ENCODE measurements around the gene MOGAT2.

Gene MOGAT2

GRCh38 chr11:75757651-75758050 is 40.0 kb downstream of the MOGAT2 start:
- Histone ChIP-seq H3K9me3 (ENCODE audit: control insufficient read depth in 5 of 5, low read length in 5 of 5) (no peaks in the 10 kb centered on the region), H3K9ac (ENCODE audit: low read length in 5 of 5) (no peak overlapping the region), H3K27ac (ENCODE audit: low read depth, low read length) (no peak overlapping the region), H3K36me3 (ENCODE audit: control insufficient read depth in 5 of 5, insufficient read depth in 5 of 5, low read length in 5 of 5) (no peaks in the 10 kb centered on the region), H3K27me3 (ENCODE audit: control insufficient read depth in 5 of 5, insufficient read depth in 4 of 5, low read length in 5 of 5) (no peaks in the 10 kb centered on the region), H3K4me3 (ENCODE audit: low read depth in 1 of 5, low read length in 5 of 5) (no peak overlapping the region), H3K4me1 (ENCODE audit: control insufficient read depth in 5 of 5, insufficient read depth in 5 of 5, low read length in 5 of 5) (peaks cover 0 to 18% (median 11%) of the 10 kb centered on the region in 5 donors)

DNA sequence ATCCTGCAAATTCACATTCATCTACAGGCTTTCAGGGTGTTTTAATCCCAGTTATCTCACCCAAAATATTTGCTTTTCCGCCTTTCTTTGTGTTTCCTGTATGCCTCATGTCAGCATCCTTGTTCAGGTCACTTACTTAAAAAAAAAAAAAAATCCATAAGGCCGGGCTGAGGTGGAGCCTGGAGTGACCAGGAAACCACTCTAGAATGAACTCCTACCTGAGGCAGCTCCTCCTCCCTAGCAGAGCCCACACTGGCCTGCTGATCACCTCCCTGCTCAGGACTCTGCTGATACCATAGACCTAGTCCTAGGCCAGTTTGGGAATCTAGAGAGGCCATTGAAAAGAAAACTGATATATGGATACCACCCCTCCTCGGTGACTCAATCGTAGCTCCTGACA is 42.2 kb downstream of the MOGAT2 start:
- Histone ChIP-seq H3K27ac (ENCODE audit: low read depth, low read length) (peak overlapping the region; percentile 85), H3K9ac (ENCODE audit: low read length in 5 of 5) (no peak overlapping the region), H3K4me3 (ENCODE audit: low read depth in 1 of 5, low read length in 5 of 5) (no peak overlapping the region), H3K4me1 (ENCODE audit: control insufficient read depth in 5 of 5, insufficient read depth in 5 of 5, low read length in 5 of 5) (peaks cover 4 to 37% (median 31%) of the 10 kb centered on the region in 5 donors), H3K9me3 (ENCODE audit: control insufficient read depth in 5 of 5, low read length in 5 of 5) (no peaks in the 10 kb centered on the region), H3K27me3 (ENCODE audit: control insufficient read depth in 5 of 5, insufficient read depth in 4 of 5, low read length in 5 of 5) (no peaks in the 10 kb centered on the region), H3K36me3 (ENCODE audit: control insufficient read depth in 5 of 5, insufficient read depth in 5 of 5, low read length in 5 of 5) (no peaks in the 10 kb centered on the region)

- no peaks in the 10 kb centered on the region for H3K36me3 ChIP-seq (ENCODE audit: control insufficient read depth in 5 of 5, insufficient read depth in 5 of 5, low read length in 5 of 5)
- H3K9me3 ChIP-seq (ENCODE audit: control insufficient read depth in 5 of 5, low read length in 5 of 5): no peaks in the 10 kb centered on the region
- no peak overlapping the region for H3K4me3 ChIP-seq (ENCODE audit: low read depth in 1 of 5, low read length in 5 of 5)
- peaks cover 4 to 42% (median 35%) of the 10 kb centered on the region in 5 donors for H3K4me1 ChIP-seq (ENCODE audit: control insufficient read depth in 5 of 5, insufficient read depth in 5 of 5, low read length in 5 of 5)
- peak overlapping the region in 2 of 5 donors; percentile 6 to 29 for H3K9ac ChIP-seq (ENCODE audit: low read length in 5 of 5)
- H3K27me3 ChIP-seq (ENCODE audit: control insufficient read depth in 5 of 5, insufficient read depth in 4 of 5, low read length in 5 of 5): no peaks in the 10 kb centered on the region
- H3K27ac ChIP-seq (ENCODE audit: low read depth, low read length): peak overlapping the region; percentile 85
These were observed 42.6 kb downstream of the MOGAT2 start for GRCh38 chr11:75760243-75760642.

DNA sequence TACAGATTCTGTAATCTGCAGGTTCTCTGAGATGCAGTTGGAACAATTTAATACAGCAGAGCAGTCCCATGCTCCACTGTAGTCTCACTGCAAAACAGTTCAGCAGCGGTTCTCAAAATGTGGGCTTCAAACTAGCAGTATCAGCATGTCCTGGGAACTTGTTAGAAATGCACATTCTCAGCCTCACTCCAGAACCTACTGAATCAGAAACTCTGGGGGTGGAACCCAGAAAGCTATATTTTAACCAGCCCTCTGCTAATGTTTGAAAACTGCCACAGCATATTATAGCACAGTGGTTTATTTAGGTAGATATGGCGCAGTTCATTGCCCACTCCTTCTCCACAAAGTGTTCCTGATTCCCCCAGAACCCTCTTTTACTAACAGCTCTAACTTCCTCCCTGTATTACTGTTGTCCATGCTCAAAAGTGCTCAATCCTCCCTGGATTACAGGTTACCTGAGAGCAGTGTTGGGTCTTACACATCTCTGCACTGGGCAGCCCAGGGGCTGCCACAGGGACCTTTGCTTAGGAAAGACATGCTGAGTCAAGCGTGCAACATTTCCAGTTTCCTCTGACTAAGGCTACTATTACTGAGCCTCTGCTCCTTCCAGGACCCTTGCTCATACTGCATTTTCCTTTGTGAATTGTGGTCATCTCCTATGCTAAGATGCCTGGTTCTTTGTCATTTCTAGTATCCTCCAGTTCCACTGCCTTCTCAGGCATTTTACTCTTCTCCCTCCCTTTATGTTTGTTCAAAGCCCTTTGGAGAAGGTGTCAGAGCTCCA is 43.3 kb downstream of the MOGAT2 start:
- Histone ChIP-seq H3K27me3 (ENCODE audit: control insufficient read depth in 5 of 5, insufficient read depth in 4 of 5, low read length in 5 of 5) (no peaks in the 10 kb centered on the region), H3K4me3 (ENCODE audit: low read depth in 1 of 5, low read length in 5 of 5) (no peak overlapping the region), H3K27ac (ENCODE audit: low read depth, low read length) (peak overlapping the region; percentile 85), H3K36me3 (ENCODE audit: control insufficient read depth in 5 of 5, insufficient read depth in 5 of 5, low read length in 5 of 5) (no peaks in the 10 kb centered on the region), H3K9me3 (ENCODE audit: control insufficient read depth in 5 of 5, low read length in 5 of 5) (no peaks in the 10 kb centered on the region), H3K9ac (ENCODE audit: low read length in 5 of 5) (peak overlapping the region in 2 of 5 donors; percentile 6 to 29), H3K4me1 (ENCODE audit: control insufficient read depth in 5 of 5, insufficient read depth in 5 of 5, low read length in 5 of 5) (peaks cover 4 to 46% (median 37%) of the 10 kb centered on the region in 5 donors)

DNA sequence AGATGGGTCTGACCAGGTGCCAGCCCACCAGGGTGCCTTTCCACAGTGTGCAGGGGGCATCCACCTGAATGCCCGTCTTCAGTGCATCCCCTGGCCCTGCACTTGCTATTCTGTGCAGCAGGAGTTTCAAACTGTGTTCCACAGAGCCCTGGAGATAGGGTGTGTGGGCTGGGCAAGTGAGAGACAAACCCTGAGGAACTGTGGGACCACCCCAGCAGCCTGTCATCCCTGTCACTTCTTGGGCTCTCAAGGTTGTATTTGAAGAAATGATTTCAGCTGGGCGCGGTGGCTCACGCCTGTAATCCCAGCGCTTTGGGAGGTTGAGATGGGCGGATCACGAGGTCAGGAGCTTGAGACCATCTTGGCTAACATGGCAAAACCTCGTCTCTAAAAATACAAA is 44.5 kb downstream of the MOGAT2 start:
- Histone ChIP-seq H3K27ac (ENCODE audit: low read depth, low read length) (peak overlapping the region; percentile 85), H3K27me3 (ENCODE audit: control insufficient read depth in 5 of 5, insufficient read depth in 4 of 5, low read length in 5 of 5) (peaks cover 0 to under 1% (median 0%) of the 10 kb centered on the region in 5 donors), H3K36me3 (ENCODE audit: control insufficient read depth in 5 of 5, insufficient read depth in 5 of 5, low read length in 5 of 5) (no peaks in the 10 kb centered on the region), H3K9ac (ENCODE audit: low read length in 5 of 5) (no peak overlapping the region), H3K4me1 (ENCODE audit: control insufficient read depth in 5 of 5, insufficient read depth in 5 of 5, low read length in 5 of 5) (peaks cover 4 to 59% (median 49%) of the 10 kb centered on the region in 5 donors), H3K4me3 (ENCODE audit: low read depth in 1 of 5, low read length in 5 of 5) (no peak overlapping the region), H3K9me3 (ENCODE audit: control insufficient read depth in 5 of 5, low read length in 5 of 5) (no peaks in the 10 kb centered on the region)

DNA sequence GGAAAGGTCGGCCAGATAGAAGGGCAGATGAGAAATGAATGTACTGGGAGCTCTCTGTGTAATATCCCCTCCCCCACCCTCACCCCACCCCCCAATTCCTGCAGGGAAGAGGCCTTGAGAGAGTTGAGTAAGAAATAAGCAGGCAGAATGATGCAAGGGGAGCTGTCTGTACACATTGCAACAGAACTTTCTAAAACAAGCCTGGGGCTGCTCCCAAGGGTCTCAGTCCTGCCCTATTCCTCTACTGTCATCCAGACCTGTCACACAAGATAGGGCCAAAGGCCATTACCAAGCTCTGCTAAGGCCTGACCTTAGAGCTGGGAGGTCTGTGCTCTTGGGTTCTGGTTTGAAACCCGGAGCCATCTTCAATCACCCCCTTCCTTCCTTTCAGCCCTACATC is 45.2 kb downstream of the MOGAT2 start:
- peaks cover 4 to 66% (median 57%) of the 10 kb centered on the region in 5 donors for H3K4me1 ChIP-seq (ENCODE audit: control insufficient read depth in 5 of 5, insufficient read depth in 5 of 5, low read length in 5 of 5)
- H3K27ac ChIP-seq (ENCODE audit: low read depth, low read length): peak overlapping the region; percentile 99
- peaks cover 0 to 5% (median 0%) of the 10 kb centered on the region in 5 donors for H3K27me3 ChIP-seq (ENCODE audit: control insufficient read depth in 5 of 5, insufficient read depth in 4 of 5, low read length in 5 of 5)
- no peaks in the 10 kb centered on the region for H3K9me3 ChIP-seq (ENCODE audit: control insufficient read depth in 5 of 5, low read length in 5 of 5)
- peak overlapping the region in 3 of 5 donors; percentile 23 to 56 (median 33) for H3K9ac ChIP-seq (ENCODE audit: low read length in 5 of 5)
- no peak overlapping the region for H3K4me3 ChIP-seq (ENCODE audit: low read depth in 1 of 5, low read length in 5 of 5)
- no peaks in the 10 kb centered on the region for H3K36me3 ChIP-seq (ENCODE audit: control insufficient read depth in 5 of 5, insufficient read depth in 5 of 5, low read length in 5 of 5)

DNA sequence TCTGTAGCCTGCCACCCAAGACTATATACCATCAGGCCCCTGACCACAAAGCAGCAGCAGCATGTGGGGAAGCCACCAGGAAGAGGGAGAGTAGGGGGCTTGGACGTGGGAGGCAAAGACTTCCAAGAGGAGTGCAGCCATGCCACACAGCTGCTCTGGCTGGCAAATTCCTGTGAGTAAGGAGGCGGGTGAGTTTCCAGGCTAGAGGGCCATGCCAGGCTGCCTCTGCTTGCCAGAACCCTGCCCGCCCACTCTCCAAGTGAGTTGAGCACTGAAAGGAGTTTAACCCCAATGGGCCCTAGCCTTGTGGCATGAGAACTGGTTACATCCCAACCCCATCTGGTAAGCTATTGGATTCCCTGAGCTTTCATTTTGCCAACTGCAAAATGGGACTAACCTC is 46.2 kb downstream of the MOGAT2 start:
- H3K4me1 ChIP-seq (ENCODE audit: control insufficient read depth in 5 of 5, insufficient read depth in 5 of 5, low read length in 5 of 5): peaks cover 4 to 73% (median 66%) of the 10 kb centered on the region in 5 donors
- peaks cover 0 to 5% (median 0%) of the 10 kb centered on the region in 5 donors for H3K27me3 ChIP-seq (ENCODE audit: control insufficient read depth in 5 of 5, insufficient read depth in 4 of 5, low read length in 5 of 5)
- H3K9me3 ChIP-seq (ENCODE audit: control insufficient read depth in 5 of 5, low read length in 5 of 5): no peaks in the 10 kb centered on the region
- peak overlapping the region in 3 of 5 donors; percentile 7 to 56 (median 43) for H3K9ac ChIP-seq (ENCODE audit: low read length in 5 of 5)
- no peaks in the 10 kb centered on the region for H3K36me3 ChIP-seq (ENCODE audit: control insufficient read depth in 5 of 5, insufficient read depth in 5 of 5, low read length in 5 of 5)
- H3K27ac ChIP-seq (ENCODE audit: low read depth, low read length): peak overlapping the region; percentile 99
- H3K4me3 ChIP-seq (ENCODE audit: low read depth in 1 of 5, low read length in 5 of 5): peak overlapping the region in 1 of 5 donors; percentile 7

- peak overlapping the region; percentile 99 for H3K27ac ChIP-seq (ENCODE audit: low read depth, low read length)
- no peaks in the 10 kb centered on the region for H3K9me3 ChIP-seq (ENCODE audit: control insufficient read depth in 5 of 5, low read length in 5 of 5)
- H3K27me3 ChIP-seq (ENCODE audit: control insufficient read depth in 5 of 5, insufficient read depth in 4 of 5, low read length in 5 of 5): peaks cover 0 to 5% (median 0%) of the 10 kb centered on the region in 5 donors
- peaks cover 4 to 84% (median 78%) of the 10 kb centered on the region in 5 donors for H3K4me1 ChIP-seq (ENCODE audit: control insufficient read depth in 5 of 5, insufficient read depth in 5 of 5, low read length in 5 of 5)
- H3K36me3 ChIP-seq (ENCODE audit: control insufficient read depth in 5 of 5, insufficient read depth in 5 of 5, low read length in 5 of 5): no peaks in the 10 kb centered on the region
- no peak overlapping the region for H3K9ac ChIP-seq (ENCODE audit: low read length in 5 of 5)
- no peak overlapping the region for H3K4me3 ChIP-seq (ENCODE audit: low read depth in 1 of 5, low read length in 5 of 5)
These were observed 47.5 kb downstream of the MOGAT2 start for GRCh38 chr11:75765116-75765515.

DNA sequence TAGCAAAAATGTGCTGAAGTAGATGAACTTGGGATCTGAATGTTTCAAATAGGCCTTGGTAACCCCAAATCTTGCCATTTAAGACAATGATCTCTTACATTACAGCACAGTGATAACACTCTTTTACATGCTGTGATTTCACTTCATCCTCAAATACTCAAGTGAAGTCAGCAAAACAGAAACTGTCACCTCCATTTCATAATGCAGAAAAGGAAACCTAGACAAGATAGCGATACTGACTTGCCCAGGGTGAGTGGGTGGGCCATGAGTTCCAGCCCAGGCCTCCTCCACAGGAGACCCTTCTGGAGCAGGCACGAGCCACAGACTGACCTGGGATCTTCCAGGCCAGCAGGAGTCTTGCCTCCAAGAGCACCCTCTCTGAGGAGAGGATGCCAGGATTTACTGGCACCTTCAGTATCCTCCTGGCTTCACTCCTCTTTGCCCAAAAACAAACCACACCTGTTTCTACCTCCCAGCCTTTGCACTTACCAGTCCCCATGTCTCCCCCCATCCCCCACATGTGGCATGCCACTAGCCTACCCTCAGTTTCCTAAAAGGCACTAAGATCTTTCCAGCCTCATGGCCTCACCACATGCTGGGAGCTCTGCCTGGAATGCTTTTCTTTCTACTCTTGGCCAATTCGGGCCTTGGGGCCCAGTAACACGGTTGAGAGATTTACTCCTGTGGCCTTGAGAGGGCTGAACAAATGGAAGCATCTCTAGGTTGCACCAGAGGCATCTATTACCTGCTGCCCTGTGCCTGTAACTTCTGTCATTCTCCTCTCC is 49.0 kb downstream of the MOGAT2 start:
- Histone ChIP-seq H3K27ac (ENCODE audit: low read depth, low read length) (peak overlapping the region; percentile 96), H3K9ac (ENCODE audit: low read length in 5 of 5) (peak overlapping the region in 1 of 5 donors; percentile 37), H3K9me3 (ENCODE audit: control insufficient read depth in 5 of 5, low read length in 5 of 5) (no peaks in the 10 kb centered on the region), H3K27me3 (ENCODE audit: control insufficient read depth in 5 of 5, insufficient read depth in 4 of 5, low read length in 5 of 5) (peaks cover 0 to 5% (median 0%) of the 10 kb centered on the region in 5 donors), H3K4me1 (ENCODE audit: control insufficient read depth in 5 of 5, insufficient read depth in 5 of 5, low read length in 5 of 5) (peaks cover 4 to 87% (median 85%) of the 10 kb centered on the region in 5 donors), H3K4me3 (ENCODE audit: low read depth in 1 of 5, low read length in 5 of 5) (no peak overlapping the region), H3K36me3 (ENCODE audit: control insufficient read depth in 5 of 5, insufficient read depth in 5 of 5, low read length in 5 of 5) (no peaks in the 10 kb centered on the region)

- Histone ChIP-seq H3K27me3 (ENCODE audit: control insufficient read depth in 5 of 5, insufficient read depth in 4 of 5, low read length in 5 of 5) (peaks cover 0 to 5% (median 0%) of the 10 kb centered on the region in 5 donors), H3K36me3 (ENCODE audit: control insufficient read depth in 5 of 5, insufficient read depth in 5 of 5, low read length in 5 of 5) (no peaks in the 10 kb centered on the region), H3K9me3 (ENCODE audit: control insufficient read depth in 5 of 5, low read length in 5 of 5) (no peaks in the 10 kb centered on the region), H3K4me1 (ENCODE audit: control insufficient read depth in 5 of 5, insufficient read depth in 5 of 5, low read length in 5 of 5) (peaks cover 7 to 86% (median 84%) of the 10 kb centered on the region in 5 donors), H3K4me3 (ENCODE audit: low read depth in 1 of 5, low read length in 5 of 5) (no peak overlapping the region), H3K27ac (ENCODE audit: low read depth, low read length) (peak overlapping the region; percentile 96), H3K9ac (ENCODE audit: low read length in 5 of 5) (no peak overlapping the region)
These were observed 49.6 kb downstream of the MOGAT2 start for GRCh38 chr11:75767228-75767572.
